ENCODE measurements around the gene TMPRSS6.

- no peak for TF ChIP-seq POLR2A (IDR thresholded peaks at IDR 0.05; ENCODE audit: low read depth)
- no peak for TF ChIP-seq EP300 (IDR thresholded peaks at IDR 0.05)
- no peak for TF ChIP-seq CTCF (IDR thresholded peaks at IDR 0.05)
Observed at GRCh38 chr22:37069719-37070118, 39.8 kb downstream of the TMPRSS6 start.

Data from esophagus muscularis mucosa (tissue), 4 donors.